GM12892 (cell line): Measurements from ENCODE around the gene IL27RA.

Source experiments
- POLR2A ChIP-seq: IDR thresholded peaks from 2 replicates; pipeline ENCODE4 v1.6.1; 2011; ENCODE audit warnings: low read depth, low read length, control low read depth
- TAF1 ChIP-seq: IDR thresholded peaks from 2 replicates; pipeline ENCODE4 v1.6.1; 2011; ENCODE audit warnings: low read depth, mild to moderate bottlenecking, control low read depth, low read length, borderline replicate concordance

DNA sequence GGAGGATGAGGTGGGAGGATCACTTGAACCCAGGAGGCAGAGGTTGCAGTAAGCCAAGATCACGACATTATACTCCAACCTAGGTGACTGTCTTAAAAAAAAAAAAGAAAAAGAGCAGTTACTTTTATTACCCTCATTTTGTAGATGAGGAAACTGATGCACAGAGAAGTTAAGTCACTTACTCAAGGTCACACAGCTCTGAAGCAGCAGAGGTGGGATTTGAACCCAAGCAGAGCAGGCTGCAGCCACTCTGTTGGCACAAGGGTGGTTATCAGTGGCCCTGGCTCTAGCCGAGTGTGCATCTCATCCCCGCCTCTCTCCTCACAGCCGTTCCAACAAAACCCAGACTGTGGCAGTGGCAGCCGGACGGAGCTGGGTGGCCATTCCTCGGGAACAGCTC is 7.6 kb downstream of the IL27RA start:
- TF ChIP-seq POLR2A (no peak), TAF1 (no peak)
